Measurements from ENCODE around the gene SLC2A1.
"Not testable (repeated sequence)": the region's sequence is repeated elsewhere in the genome, so short reads cannot be mapped to it uniquely, and the experiment has no call there.

SLC2A1 gene

DNA sequence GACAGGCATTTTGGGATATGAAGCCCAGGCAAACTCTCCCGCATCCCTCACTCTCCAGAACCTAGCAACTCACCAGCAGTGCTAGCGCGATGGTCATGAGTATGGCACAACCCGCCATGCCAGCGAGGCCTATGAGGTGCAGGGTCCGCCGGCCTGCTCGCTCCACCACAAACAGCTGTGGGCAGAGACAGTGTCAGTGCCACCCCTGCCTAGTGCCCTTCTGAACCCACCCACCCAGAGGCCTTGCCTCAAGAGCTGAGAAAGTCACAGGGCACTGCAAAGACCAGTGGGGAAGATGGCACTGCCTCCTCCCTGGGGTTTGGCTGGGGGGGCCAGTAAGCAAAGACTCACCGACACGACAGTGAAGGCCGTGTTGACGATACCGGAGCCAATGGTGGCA, 29.8 kb downstream of the SLC2A1 start:
- H3K36me3 Mint-ChIP-seq, result peaks cover 77% of the 10 kb centered on the region
- H3K4me1 Mint-ChIP-seq, result peaks cover 88% of the 10 kb centered on the region
- H3K4me3 Mint-ChIP-seq, result peak overlapping the region; percentile 24

DNA sequence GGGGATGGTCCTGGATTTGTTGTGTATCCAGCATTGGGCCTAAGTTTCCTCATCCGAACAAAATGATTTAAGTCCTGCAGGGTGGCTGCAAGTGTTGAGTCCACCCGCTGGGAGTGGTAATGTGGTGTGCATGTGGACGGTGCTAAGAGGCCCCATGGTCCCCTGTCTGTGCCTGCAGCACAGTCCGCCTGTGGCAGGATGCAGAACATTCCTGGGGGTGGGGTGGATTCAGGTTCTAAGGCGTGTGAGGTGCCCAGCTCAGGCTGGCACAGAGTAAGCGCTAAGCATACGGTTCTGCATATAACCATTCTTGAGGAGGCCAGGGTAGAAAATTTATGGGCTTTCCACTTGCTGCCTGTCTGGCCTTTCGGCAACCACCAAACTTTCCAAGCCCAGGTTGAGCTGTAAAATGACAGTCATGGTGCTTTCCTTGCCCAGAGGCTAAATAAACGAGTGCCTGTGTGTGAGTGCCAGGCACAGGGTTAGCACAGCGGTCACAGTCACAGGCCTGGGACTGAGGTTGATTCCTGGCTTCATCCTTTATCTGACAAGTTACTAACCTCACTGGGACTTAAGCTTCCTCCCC, 30.7 kb downstream of the SLC2A1 start:
- CTCF ChIA-PET, result interaction anchor here (1.0 kb wide), 1 partner anchor 146 kb away, joined by 3 read pairs; no protein-coding TSS in a partner anchor
- no peaks in the 10 kb centered on the region for H3K9me3 Mint-ChIP-seq
- no peak for DNase-seq
- H3K4me3 Mint-ChIP-seq, result no peak overlapping the region
- peaks cover 86% of the 10 kb centered on the region for H3K4me1 Mint-ChIP-seq
- H3K27ac Mint-ChIP-seq, result peak overlapping the region; percentile 79
- no peaks in the 10 kb centered on the region for H3K27me3 Mint-ChIP-seq
- H3K36me3 Mint-ChIP-seq, result peaks cover 68% of the 10 kb centered on the region

More for the DNA sequence above, 29.8 kb downstream of the SLC2A1 start:
- H3K27ac Mint-ChIP-seq, result peak overlapping the region; percentile 79
- H3K27me3 Mint-ChIP-seq, result no peaks in the 10 kb centered on the region
- CTCF ChIA-PET, result interaction anchor here (1.0 kb wide), 1 partner anchor 145 kb away, joined by 3 read pairs; no protein-coding TSS in a partner anchor
- no peaks in the 10 kb centered on the region for H3K9me3 Mint-ChIP-seq
- DNase-seq, result no peak

- no peak overlapping the region for H3K4me3 Mint-ChIP-seq
- no peak for DNase-seq
- CTCF ChIA-PET, result no interaction called here
- peaks cover 62% of the 10 kb centered on the region for H3K36me3 Mint-ChIP-seq
- peaks cover 86% of the 10 kb centered on the region for H3K4me1 Mint-ChIP-seq
- no peaks in the 10 kb centered on the region for H3K9me3 Mint-ChIP-seq
- no peaks in the 10 kb centered on the region for H3K27me3 Mint-ChIP-seq
- H3K27ac Mint-ChIP-seq, result peak overlapping the region; percentile 47
Measured at GRCh38 chr1:42927274-42927841, 31.3 kb downstream of the SLC2A1 start.

GRCh38 chr1:42926879-42927242, 31.8 kb downstream of the SLC2A1 start:
- Mint-ChIP-seq H3K4me1 (peaks cover 82% of the 10 kb centered on the region), H3K36me3 (peaks cover 59% of the 10 kb centered on the region), H3K9me3 (no peaks in the 10 kb centered on the region), H3K27me3 (no peaks in the 10 kb centered on the region), H3K27ac (peak overlapping the region; percentile 47), H3K4me3 (no peak overlapping the region)
- DNase-seq, result no peak
- CTCF ChIA-PET, result interaction anchor here (0.6 to 6.4 kb wide), 2 partner anchors 146 to 157 kb away, joined by 3 to 128 read pairs; no protein-coding TSS in a partner anchor

DNA sequence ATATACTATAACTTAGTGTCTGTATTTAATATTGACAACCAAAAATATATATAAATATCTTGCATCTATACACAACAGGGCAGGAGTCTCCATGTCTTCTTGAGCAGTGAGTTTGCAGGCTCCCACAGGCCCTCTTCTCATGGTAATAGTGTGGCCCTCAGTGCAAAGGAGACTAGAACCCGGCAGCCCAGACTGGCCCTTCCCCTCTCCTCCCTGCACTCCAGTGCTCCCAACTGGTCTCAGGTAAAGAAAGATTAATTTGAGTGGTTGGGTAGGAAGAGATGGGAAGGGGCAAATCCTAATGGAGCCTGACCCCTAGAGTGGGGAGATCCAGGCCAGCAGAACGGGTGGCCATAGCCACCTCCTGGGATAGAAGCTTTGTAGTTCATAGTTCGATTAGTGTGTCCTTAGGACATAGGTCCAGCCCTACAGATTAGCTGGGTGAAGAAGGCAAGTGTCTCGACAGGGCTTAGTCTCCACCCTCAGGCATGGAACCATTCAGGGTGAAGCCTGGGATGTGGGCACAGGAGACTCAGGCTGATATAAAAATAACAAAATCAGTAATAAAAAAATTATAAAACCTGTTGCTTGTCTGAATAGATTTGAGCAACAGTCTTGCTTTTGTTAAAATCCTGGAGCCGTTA, 32.3 kb downstream of the SLC2A1 start:
- DNase-seq, result no peak
- H3K36me3 Mint-ChIP-seq, result peaks cover 59% of the 10 kb centered on the region
- no peak overlapping the region for H3K27ac Mint-ChIP-seq
- CTCF ChIA-PET, result interaction anchor here (0.6 to 6.4 kb wide), 2 partner anchors 146 to 158 kb away, joined by 3 to 128 read pairs; no protein-coding TSS in a partner anchor
- no peaks in the 10 kb centered on the region for H3K27me3 Mint-ChIP-seq
- H3K4me3 Mint-ChIP-seq, result no peak overlapping the region
- peaks cover 77% of the 10 kb centered on the region for H3K4me1 Mint-ChIP-seq
- no peaks in the 10 kb centered on the region for H3K9me3 Mint-ChIP-seq

DNA sequence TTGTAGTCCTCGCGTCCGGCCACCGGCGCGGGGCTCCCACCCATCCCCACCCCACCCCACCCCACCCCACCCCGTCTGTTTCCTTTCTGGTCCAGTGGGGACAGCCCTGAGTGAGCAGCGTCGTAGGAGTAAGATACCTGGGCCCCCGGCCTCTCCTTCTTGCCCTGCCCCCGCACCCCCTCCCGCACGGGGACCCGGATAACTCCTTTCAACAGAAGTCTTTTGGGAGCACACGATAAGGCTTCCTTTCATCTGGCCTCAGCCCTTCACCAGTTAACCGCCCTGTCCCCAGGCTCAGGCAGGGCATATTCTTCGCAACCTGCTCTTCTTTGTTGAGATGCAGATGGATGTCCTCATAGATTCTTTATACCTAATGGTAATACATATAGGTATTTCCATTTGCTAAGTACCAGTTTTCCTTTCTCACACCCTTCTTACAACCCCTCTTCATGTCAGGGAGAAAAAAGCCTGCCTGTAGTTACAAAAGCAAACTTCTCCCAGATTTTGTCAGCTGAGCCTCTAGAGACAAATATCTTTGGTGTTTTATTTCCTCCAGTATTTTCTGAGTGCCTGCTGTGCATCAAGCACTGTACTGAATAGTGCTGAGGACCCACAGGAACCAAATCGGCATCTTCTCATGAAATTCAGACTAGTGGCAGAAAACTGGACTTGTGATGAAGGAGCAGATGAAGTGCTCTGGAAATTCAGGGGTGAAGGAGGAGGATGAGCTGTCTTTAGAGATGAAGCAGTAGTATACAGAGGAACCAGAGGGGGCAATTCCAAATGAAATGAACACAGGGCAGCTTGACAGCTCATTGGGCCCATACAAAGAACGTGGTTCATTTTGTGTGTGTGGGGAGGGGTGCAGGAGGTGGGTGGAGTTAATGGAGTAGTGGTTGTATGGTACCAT, 33.6 kb downstream of the SLC2A1 start:
- CTCF ChIA-PET, result interaction anchor here (1.1 to 6.4 kb wide), 8 partner anchors 12 to 159 kb away, joined by 3 to 128 read pairs (median 8); partner anchors contain the start of genes C1orf50, P3H1 and SLC2A1
- H3K4me1 Mint-ChIP-seq, result peaks cover 64% of the 10 kb centered on the region

GRCh38 chr1:42924082-42924850, 34.4 kb downstream of the SLC2A1 start:
- CTCF ChIA-PET, result interaction anchor here (1.1 to 6.4 kb wide), 9 partner anchors 11 to 158 kb away, joined by 3 to 128 read pairs (median 11); partner anchors contain the start of genes C1orf50 and P3H1
- peaks cover 57% of the 10 kb centered on the region for H3K4me1 Mint-ChIP-seq
- no peaks in the 10 kb centered on the region for H3K9me3 Mint-ChIP-seq

More for the DNA sequence above, 33.6 kb downstream of the SLC2A1 start:
- Mint-ChIP-seq H3K4me3 (peak overlapping the region; percentile 77), H3K9me3 (no peaks in the 10 kb centered on the region), H3K36me3 (peaks cover 49% of the 10 kb centered on the region), H3K27ac (peak overlapping the region; percentile 89), H3K27me3 (no peaks in the 10 kb centered on the region)
- no peak for DNase-seq

GRCh38 chr1:42923367-42924081, 35.1 kb downstream of the SLC2A1 start:
- CTCF ChIA-PET, result interaction anchor here (0.7 to 6.4 kb wide), 22 partner anchors 8 to 157 kb away, joined by 3 to 128 read pairs (median 4); partner anchors contain the start of genes C1orf50, P3H1 and ZNF691
- Mint-ChIP-seq H3K27ac (peak overlapping the region; percentile 89), H3K4me1 (peaks cover 51% of the 10 kb centered on the region), H3K9me3 (no peaks in the 10 kb centered on the region), H3K36me3 (peaks cover 33% of the 10 kb centered on the region), H3K4me3 (peak overlapping the region; percentile 77), H3K27me3 (no peaks in the 10 kb centered on the region)
- no peak for DNase-seq

More at GRCh38 chr1:42924082-42924850, 34.4 kb downstream of the SLC2A1 start:
- peak overlapping the region; percentile 77 for H3K4me3 Mint-ChIP-seq
- peak overlapping the region; percentile 89 for H3K27ac Mint-ChIP-seq
- DNase-seq, result peak; percentile 95
- peaks cover 40% of the 10 kb centered on the region for H3K36me3 Mint-ChIP-seq
- H3K27me3 Mint-ChIP-seq, result no peaks in the 10 kb centered on the region

DNA sequence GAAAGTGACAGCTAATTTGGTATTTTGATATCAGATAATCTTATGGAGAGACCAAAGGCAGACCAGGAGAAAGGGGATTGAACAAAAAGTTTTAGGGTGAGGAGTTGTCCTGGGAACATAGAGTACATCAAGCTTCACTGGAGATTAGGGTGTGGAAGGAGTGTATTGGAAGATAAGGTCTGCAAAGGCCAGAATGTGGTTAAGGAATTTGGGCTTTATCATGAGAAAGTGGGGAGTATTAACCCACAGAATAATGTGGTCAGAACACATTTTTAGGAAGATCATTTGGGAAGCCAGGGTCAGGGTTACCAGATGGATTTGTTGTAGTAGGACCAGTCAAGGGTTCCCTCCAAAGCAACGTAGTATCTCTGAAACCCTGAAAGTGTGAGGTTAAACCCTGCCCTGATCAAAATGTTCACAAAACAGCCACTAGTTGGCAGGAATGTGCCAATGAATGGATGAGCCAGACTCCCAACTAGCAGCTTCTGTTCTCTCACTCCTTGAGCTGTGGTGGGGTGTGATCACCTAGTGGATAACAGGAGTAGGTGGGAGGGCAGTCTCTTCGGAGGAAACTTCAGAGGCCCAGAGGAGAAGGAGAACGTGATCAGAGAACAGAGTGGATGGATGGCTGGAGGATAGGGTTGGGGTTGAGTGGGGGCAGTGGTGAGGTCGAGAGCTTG, 35.8 kb downstream of the SLC2A1 start:
- DNase-seq, result peak; percentile 74
- H3K4me1 Mint-ChIP-seq, result peaks cover 46% of the 10 kb centered on the region
- no peaks in the 10 kb centered on the region for H3K27me3 Mint-ChIP-seq
- peaks cover 26% of the 10 kb centered on the region for H3K36me3 Mint-ChIP-seq
- CTCF ChIA-PET, result interaction anchor here (0.7 to 6.4 kb wide), 20 partner anchors 9 to 156 kb away, joined by 3 to 128 read pairs (median 4); partner anchors contain the start of genes C1orf50, P3H1 and ZNF691
- peak overlapping the region; percentile 89 for H3K27ac Mint-ChIP-seq
- H3K9me3 Mint-ChIP-seq, result no peaks in the 10 kb centered on the region
- H3K4me3 Mint-ChIP-seq, result peak overlapping the region; percentile 77

DNA sequence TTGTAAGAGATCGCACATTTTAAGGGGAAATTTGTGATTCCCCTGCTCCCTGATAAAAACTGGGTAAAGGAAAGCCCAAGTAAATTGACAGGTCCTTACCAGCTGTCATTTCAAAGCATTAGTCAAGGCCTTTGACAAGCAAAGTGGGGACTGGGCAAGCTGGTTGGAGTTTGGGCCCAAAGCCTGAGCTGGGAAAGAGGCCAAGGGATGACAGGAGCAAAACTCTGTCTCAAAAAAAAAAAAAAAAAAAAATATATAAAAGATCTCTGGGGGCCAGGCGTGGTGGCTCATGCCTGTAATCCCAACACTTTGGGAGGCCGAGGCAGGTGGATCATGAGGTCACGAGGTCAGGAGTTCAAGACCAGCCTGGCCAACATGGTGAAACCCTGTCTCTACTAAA, 36.9 kb downstream of the SLC2A1 start:
- H3K4me3 Mint-ChIP-seq, result no peak overlapping the region
- H3K27me3 Mint-ChIP-seq, result peaks cover 5% of the 10 kb centered on the region
- H3K9me3 Mint-ChIP-seq, result no peaks in the 10 kb centered on the region
- peaks cover 16% of the 10 kb centered on the region for H3K36me3 Mint-ChIP-seq
- CTCF ChIA-PET, result interaction anchor here (1.8 to 6.4 kb wide), 5 partner anchors 8 to 151 kb away, joined by 6 to 128 read pairs (median 26); partner anchors contain the start of gene ZNF691
- no peak for DNase-seq
- no peak overlapping the region for H3K27ac Mint-ChIP-seq
- H3K4me1 Mint-ChIP-seq, result peaks cover 36% of the 10 kb centered on the region

GRCh38 chr1:42919651-42920050, 39.0 kb downstream of the SLC2A1 start:
- not testable (repeated sequence) for DNase-seq, H3K27ac Mint-ChIP-seq, H3K9me3 Mint-ChIP-seq, H3K36me3 Mint-ChIP-seq, H3K4me3 Mint-ChIP-seq
- Mint-ChIP-seq H3K4me1 (peaks cover 19% of the 10 kb centered on the region), H3K27me3 (peaks cover 21% of the 10 kb centered on the region)
- CTCF ChIA-PET, result interaction anchor here (1.0 kb wide), 1 partner anchor 154 kb away, joined by 7 read pairs; no protein-coding TSS in a partner anchor

GRCh38 chr1:42917241-42917495, 41.5 kb downstream of the SLC2A1 start:
- no peak overlapping the region for H3K27ac Mint-ChIP-seq
- H3K36me3 Mint-ChIP-seq, result peaks cover 7% of the 10 kb centered on the region
- DNase-seq, result no peak
- peaks cover 5% of the 10 kb centered on the region for H3K4me1 Mint-ChIP-seq
- H3K4me3 Mint-ChIP-seq, result no peak overlapping the region
- H3K27me3 Mint-ChIP-seq, result peaks cover 33% of the 10 kb centered on the region
- CTCF ChIA-PET, result interaction anchor here (7.3 kb wide), 1 partner anchor 155 kb away, joined by 265 read pairs; no protein-coding TSS in a partner anchor
- H3K9me3 Mint-ChIP-seq, result peaks cover 19% of the 10 kb centered on the region
